Mesendoderm (in vitro differentiated cells): ENCODE measurements around the gene IKBKG. TPM values are rescaled to one million over a fixed set of nuclear protein-coding genes. Genes with fewer than 3 reads are reported as not detected.
"Not testable (repeated sequence)": the region's sequence is repeated elsewhere in the genome, so short reads cannot be mapped to it uniquely, and the experiment has no call there.

Experiments used
- DNase-seq: peaks from one replicate; pipeline ENCODE4 v3.0.0; 2013
- H2AK5ac ChIP-seq: 2 replicates; pipeline ENCODE4 v1.6.1; 2013; ENCODE audit warnings: low read length, inconsistent platforms
- H2BK120ac ChIP-seq: 2 replicates; pipeline ENCODE4 v1.6.1; 2013; ENCODE audit warnings: low read depth, mild to moderate bottlenecking, low read length, moderate library complexity, mixed read lengths
- H2BK15ac ChIP-seq: replicated peaks from 2 replicates; pipeline ENCODE4 v1.6.1; 2013; ENCODE audit warnings: low read depth, mild to moderate bottlenecking, moderate library complexity
- H2BK5ac ChIP-seq: 2 replicates; pipeline ENCODE4 v1.6.1; 2013; ENCODE audit warnings: low read length, inconsistent platforms
- H3K18ac ChIP-seq: 2 replicates; pipeline ENCODE4 v1.6.1; 2013; ENCODE audit warnings: mild to moderate bottlenecking, low read length, mixed read lengths
- H3K23ac ChIP-seq: one replicate; pipeline ENCODE4 v1.6.1; 2013; ENCODE audit warnings: low read length
- H3K27ac ChIP-seq: 2 replicates; pipeline ENCODE4 v1.5.1; 2013; ENCODE audit warnings: low read depth, mild to moderate bottlenecking, inconsistent platforms, low read length, moderate library complexity
- H3K27me3 ChIP-seq: 2 replicates; pipeline ENCODE4 v1.6.1; 2013; ENCODE audit warnings: low read length, control low read depth, mild to moderate bottlenecking, inconsistent platforms; ENCODE audit not compliant: insufficient read depth, poor library complexity
- H3K36me3 ChIP-seq: 2 replicates; pipeline ENCODE4 v1.6.1; 2013; ENCODE audit warnings: low read length, inconsistent platforms; ENCODE audit not compliant: control insufficient read depth, insufficient read depth
- H3K4ac ChIP-seq: one replicate; pipeline ENCODE4 v1.6.1; 2013; ENCODE audit warnings: low read depth, mild to moderate bottlenecking, low read length, moderate library complexity
- H3K4me1 ChIP-seq: 2 replicates; pipeline ENCODE4 v1.6.1; 2013; ENCODE audit warnings: low read depth, low read length, inconsistent platforms; ENCODE audit not compliant: control insufficient read depth
- H3K4me2 ChIP-seq: 2 replicates; pipeline ENCODE4 v1.6.1; 2013; ENCODE audit warnings: low read length
- H3K4me3 ChIP-seq: 2 replicates; pipeline ENCODE4 v1.5.1; 2013; ENCODE audit warnings: mild to moderate bottlenecking, low read length
- H3K56ac ChIP-seq: one replicate; pipeline ENCODE4 v1.6.1; 2013; ENCODE audit warnings: low read length
- H3K79me1 ChIP-seq: 2 replicates; pipeline ENCODE4 v1.6.1; 2013; ENCODE audit warnings: low read length, inconsistent platforms
- H3K79me2 ChIP-seq: 2 replicates; pipeline ENCODE4 v1.6.1; 2013; ENCODE audit warnings: mild to moderate bottlenecking, low read length; ENCODE audit not compliant: control insufficient read depth, insufficient read depth
- H3K9ac ChIP-seq: 2 replicates; pipeline ENCODE4 v1.6.1; 2013; ENCODE audit warnings: low read length, inconsistent platforms
- H4K5ac ChIP-seq: one replicate; pipeline ENCODE4 v1.6.1; 2013; ENCODE audit warnings: low read length
- H4K8ac ChIP-seq: one replicate; pipeline ENCODE4 v1.6.1; 2013; ENCODE audit warnings: low read depth, mild to moderate bottlenecking, control low read depth, low read length, moderate library complexity
- WGBS: extraction: QIAGEN DNeasy Blood & Tissue Kit; methylation state at CpG from one replicate; pipeline ENCODE4 v1.1.7; 2013; ENCODE audit warnings: low lambda C conversion rate, missing lambda C conversion rate; ENCODE audit not compliant: insufficient coverage; ENCODE audit errors: extremely low coverage; 5-methylcytosine and 5-hydroxymethylcytosine counted together
- polyA plus RNA-seq, 2 experiments: library from polyadenylated mRNA; stranded (reverse); fragments of 200-250 nt; gene quantifications; one replicate each; pipeline ENCODE4 v1.2.3, GENCODE V29; 2013

Gene IKBKG, protein sequence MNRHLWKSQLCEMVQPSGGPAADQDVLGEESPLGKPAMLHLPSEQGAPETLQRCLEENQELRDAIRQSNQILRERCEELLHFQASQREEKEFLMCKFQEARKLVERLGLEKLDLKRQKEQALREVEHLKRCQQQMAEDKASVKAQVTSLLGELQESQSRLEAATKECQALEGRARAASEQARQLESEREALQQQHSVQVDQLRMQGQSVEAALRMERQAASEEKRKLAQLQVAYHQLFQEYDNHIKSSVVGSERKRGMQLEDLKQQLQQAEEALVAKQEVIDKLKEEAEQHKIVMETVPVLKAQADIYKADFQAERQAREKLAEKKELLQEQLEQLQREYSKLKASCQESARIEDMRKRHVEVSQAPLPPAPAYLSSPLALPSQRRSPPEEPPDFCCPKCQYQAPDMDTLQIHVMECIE
- 11.1 TPM for polyA plus RNA-seq (2013, experiment 1 of 2)
- 11.7 TPM for polyA plus RNA-seq (2013, experiment 2 of 2)

GRCh38 chrX:154547245-154548027 lies at the start of gene IKBKG:
Gene IKBKG (plus strand): TSS chrX:154547620. CDS start chrX:154552003, 4,383 bp downstream.
- no CpG with 5 or more reads among the region's 69 CpGs for WGBS
- no peak within 1 kb of the TSS for H2BK120ac ChIP-seq
- H3K18ac ChIP-seq: peak within 1 kb of the TSS; percentile 90
- no peak within 1 kb of the TSS for H4K5ac ChIP-seq
- no peaks in the 10 kb centered on the region for H3K27me3 ChIP-seq
- no peak within 1 kb of the TSS for H2AK5ac ChIP-seq
- H3K23ac ChIP-seq: no peak within 1 kb of the TSS
- peak within 1 kb of the TSS; percentile 88 for H3K4me3 ChIP-seq
- H4K8ac ChIP-seq: no peak within 1 kb of the TSS
- peak within 1 kb of the TSS; percentile 90 for H3K9ac ChIP-seq
- peak within 1 kb of the TSS; percentile 99 for H3K27ac ChIP-seq
- peak; percentile 91 for DNase-seq
- no peak within 1 kb of the TSS for H2BK5ac ChIP-seq
- H3K4me2 ChIP-seq: peak within 1 kb of the TSS; percentile 87
- H3K56ac ChIP-seq: peak within 1 kb of the TSS; percentile 92
- no peaks in the 10 kb centered on the region for H3K4me1 ChIP-seq
- no peak within 1 kb of the TSS for H2BK15ac ChIP-seq
- H3K4ac ChIP-seq: peak within 1 kb of the TSS; percentile 6
- no peaks in the 10 kb centered on the region for H3K36me3 ChIP-seq
- peaks cover 5% of the 10 kb centered on the region for H3K79me2 ChIP-seq
- no peaks in the 10 kb centered on the region for H3K79me1 ChIP-seq

GRCh38 chrX:154501423-154501822 lies 46.0 kb upstream of the IKBKG start:
- H2BK15ac ChIP-seq, H3K4me2 ChIP-seq, H3K4me1 ChIP-seq, H3K27me3 ChIP-seq, H3K4me3 ChIP-seq, H2BK120ac ChIP-seq, H3K9ac ChIP-seq, H3K27ac ChIP-seq, H3K79me2 ChIP-seq, H3K23ac ChIP-seq, H3K56ac ChIP-seq, H2AK5ac ChIP-seq, H4K8ac ChIP-seq, H2BK5ac ChIP-seq, H3K18ac ChIP-seq, H3K4ac ChIP-seq, H4K5ac ChIP-seq, H3K79me1 ChIP-seq, H3K36me3 ChIP-seq, DNase-seq: not testable (repeated sequence)
- no CpG with 5 or more reads among the region's 7 CpGs for WGBS

- Histone ChIP-seq H2BK15ac (no peak overlapping the region), H3K36me3 (no peaks in the 10 kb centered on the region), H3K4me3 (no peak overlapping the region), H3K79me2 (no peaks in the 10 kb centered on the region), H3K4ac (no peak overlapping the region), H3K4me2 (no peak overlapping the region), H3K27me3 (no peaks in the 10 kb centered on the region), H3K23ac (no peak overlapping the region), H4K5ac (no peak overlapping the region), H3K9ac (no peak overlapping the region), H3K18ac (no peak overlapping the region), H2BK5ac (no peak overlapping the region), H2AK5ac (no peak overlapping the region), H3K79me1 (no peaks in the 10 kb centered on the region), H3K4me1 (no peaks in the 10 kb centered on the region), H3K27ac (no peak overlapping the region), H4K8ac (no peak overlapping the region), H3K56ac (no peak overlapping the region), H2BK120ac (no peak overlapping the region)
- DNase-seq: no peak
- no CpG with 5 or more reads among the region's 8 CpGs for WGBS
These were observed 45.3 kb upstream of the IKBKG start for GRCh38 chrX:154502098-154502497.

GRCh38 chrX:154502989-154503388 lies 44.4 kb upstream of the IKBKG start:
- Histone ChIP-seq H3K18ac (no peak overlapping the region), H3K4me1 (no peaks in the 10 kb centered on the region), H3K36me3 (no peaks in the 10 kb centered on the region), H3K27me3 (no peaks in the 10 kb centered on the region), H3K4ac (no peak overlapping the region), H2BK5ac (no peak overlapping the region), H3K4me2 (no peak overlapping the region), H3K56ac (no peak overlapping the region), H3K79me1 (no peaks in the 10 kb centered on the region), H3K27ac (no peak overlapping the region), H3K4me3 (no peak overlapping the region), H2BK15ac (no peak overlapping the region), H3K9ac (no peak overlapping the region), H4K8ac (no peak overlapping the region), H2BK120ac (no peak overlapping the region), H4K5ac (no peak overlapping the region), H3K23ac (no peak overlapping the region), H3K79me2 (no peaks in the 10 kb centered on the region), H2AK5ac (no peak overlapping the region)
- no CpG with 5 or more reads among the region's 3 CpGs for WGBS
- DNase-seq: no peak

DNA sequence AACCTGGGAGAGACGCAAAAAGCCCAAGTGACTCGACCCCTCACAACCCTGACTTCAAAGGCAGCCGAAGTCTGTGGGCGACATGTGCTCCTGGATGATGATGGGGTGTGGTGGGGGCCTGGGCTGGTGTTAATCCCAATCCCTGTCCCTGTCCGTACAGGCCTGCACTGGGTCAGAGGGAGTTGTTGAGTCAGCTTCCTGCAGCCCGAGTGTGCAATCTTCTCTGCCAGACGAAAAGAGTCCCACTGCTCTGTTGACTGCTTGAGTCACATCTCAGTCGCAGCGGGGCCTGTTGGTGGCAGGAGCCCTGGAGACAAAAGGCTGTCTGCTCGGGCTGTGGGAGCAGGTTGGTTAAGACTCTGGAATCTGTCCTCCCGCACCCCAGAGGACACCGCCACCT lies 41.7 kb upstream of the IKBKG start:
- Histone ChIP-seq H2AK5ac (no peak overlapping the region), H2BK15ac (no peak overlapping the region), H3K27me3 (no peaks in the 10 kb centered on the region), H3K18ac (no peak overlapping the region), H3K23ac (no peak overlapping the region), H3K9ac (no peak overlapping the region), H3K79me2 (no peaks in the 10 kb centered on the region), H2BK120ac (no peak overlapping the region), H3K4me1 (no peaks in the 10 kb centered on the region), H2BK5ac (no peak overlapping the region), H3K4ac (no peak overlapping the region), H3K79me1 (no peaks in the 10 kb centered on the region), H4K8ac (no peak overlapping the region), H3K56ac (no peak overlapping the region), H3K4me2 (no peak overlapping the region), H3K27ac (no peak overlapping the region), H3K36me3 (no peaks in the 10 kb centered on the region), H4K5ac (no peak overlapping the region), H3K4me3 (no peak overlapping the region)
- WGBS: no CpG with 5 or more reads among the region's 12 CpGs
- DNase-seq: no peak
